GM21723 (cell line): ENCODE results near the gene SLC25A18.
"Not testable (repeated sequence)": the region's sequence is repeated elsewhere in the genome, so short reads cannot be mapped to it uniquely, and the experiment has no call there.

ENCODE experiments used
- ATAC-seq: cut with Tn5 transposase; IDR thresholded peaks from one replicate; pipeline ENCODE4 v1.9.1; 2021; ENCODE audit warnings: mild to moderate bottlenecking, moderate library complexity; ENCODE audit not compliant: unreplicated experiment

The SLC25A18 gene

GRCh38 chr22:17603668-17604067, 40.4 kb downstream of the SLC25A18 start:
- ATAC-seq, result no peak

GRCh38 chr22:17606496-17606895, 43.2 kb downstream of the SLC25A18 start:
- no peak for ATAC-seq

- ATAC-seq, result no peak
Observed at GRCh38 chr22:17607891-17608521, 44.7 kb downstream of the SLC25A18 start.

- no peak for ATAC-seq
Observed at GRCh38 chr22:17612057-17612456, 48.8 kb downstream of the SLC25A18 start.

GRCh38 chr22:17613280-17613679, 50.0 kb downstream of the SLC25A18 start:
- ATAC-seq, result no peak

- ATAC-seq, result peak; percentile 3
Observed at GRCh38 chr22:17627961-17628405, 64.7 kb downstream of the SLC25A18 start.

GRCh38 chr22:17628406-17629172, 65.3 kb downstream of the SLC25A18 start, which contains the start of gene ATP6V1E1:
ATP6V1E1 (minus strand) TSS chr22:17628749; CDS start chr22:17628635, 114 bp downstream.
- peak; percentile 99 for ATAC-seq

- ATAC-seq, result peak; percentile 3
Observed at GRCh38 chr22:17629173-17629489, 65.8 kb downstream of the SLC25A18 start.

GRCh38 chr22:17629641-17630040, 66.3 kb downstream of the SLC25A18 start:
- no peak for ATAC-seq

GRCh38 chr22:17631076-17631565, 67.8 kb downstream of the SLC25A18 start:
- no peak for ATAC-seq

GRCh38 chr22:17633217-17633997, 70.1 kb downstream of the SLC25A18 start:
- no peak for ATAC-seq

GRCh38 chr22:17633998-17634323, 70.7 kb downstream of the SLC25A18 start:
- ATAC-seq, result no peak

GRCh38 chr22:17634696-17635095, 71.4 kb downstream of the SLC25A18 start:
- no peak for ATAC-seq

GRCh38 chr22:17636850-17637249, 73.6 kb downstream of the SLC25A18 start:
- not testable (repeated sequence) for ATAC-seq

- no peak for ATAC-seq
Observed at GRCh38 chr22:17637490-17638181, 74.3 kb downstream of the SLC25A18 start.

GRCh38 chr22:17638182-17638431, 74.8 kb downstream of the SLC25A18 start:
- ATAC-seq, result peak; percentile 32

GRCh38 chr22:17638432-17639246, 75.3 kb downstream of the SLC25A18 start, which contains the start of gene BCL2L13:
BCL2L13 (plus strand) TSS chr22:17638757; CDS start chr22:17655712, 16,955 bp downstream.
- peak; percentile 91 for ATAC-seq

- peak; percentile 42 for ATAC-seq
Observed at GRCh38 chr22:17639247-17639741, 76.0 kb downstream of the SLC25A18 start.
